Stomach (tissue), 9 donors: ENCODE data around the gene NEB. TPM values are rescaled to one million over a fixed set of nuclear protein-coding genes. Genes with fewer than 3 reads are reported as not detected.
A peak's percentile ranks its signal among the peaks of the same experiment; 100 is the strongest.
"Not testable (repeated sequence)": the region's sequence is repeated elsewhere in the genome, so short reads cannot be mapped to it uniquely, and the experiment has no call there.

Source experiments
- DNase-seq, 2 donors: peaks; one replicate each; pipeline versions ENCODE4 v3.0.0 to v3.0.0-alpha.2; 2013 to 2019
- H3K27ac ChIP-seq, 5 donors: fragments of 200-600 bp in 4 of 5; sonication (generic) in 4 of 5; one replicate each; pipeline ENCODE4 v1.5.1; 2013 to 2019; ENCODE audit warnings: mild to moderate bottlenecking in 1 of 5, moderate library complexity in 1 of 5
- H3K27me3 ChIP-seq, 3 donors: fragments of 200-600 bp; sonication (generic); one replicate each; pipeline ENCODE4 v1.5.1; 2017 to 2019; ENCODE audit warnings: mixed run types in 1 of 3
- H3K36me3 ChIP-seq, 4 donors: fragments of 200-600 bp; sonication (generic); 1 replicate in 3 of 4; 2 replicates in 1 of 4; pipeline ENCODE4 v1.5.1; 2016 to 2019
- H3K4me1 ChIP-seq, 4 donors: fragments of 200-600 bp; sonication (generic); one replicate each; pipeline ENCODE4 v1.5.1; 2016 to 2019
- H3K4me3 ChIP-seq, 4 donors: fragments of 200-600 bp; sonication (generic) in 3 of 4; one replicate each; pipeline ENCODE4 v1.5.1; 2016 to 2019; ENCODE audit warnings: mild to moderate bottlenecking in 1 of 4
- H3K9me3 ChIP-seq, 4 donors: fragments of 200-600 bp; sonication (generic); one replicate each; pipeline ENCODE4 v1.5.1; 2016 to 2019
- EP300 ChIP-seq: sonication (generic); formaldehyde crosslinking; IDR thresholded peaks from one replicate; pipeline ENCODE4 v1.6.1; 2017; ENCODE audit warnings: antibody characterized with exemption
- POLR2A ChIP-seq, 4 donors: fragments of 450-650 bp; IDR thresholded peaks; one replicate each; pipeline ENCODE4 v1.6.1; 2016; ENCODE audit warnings: antibody characterized with exemption in 4 of 4, control low read depth in 2 of 4, mild to moderate bottlenecking in 1 of 4, moderate library complexity in 1 of 4
- POLR2AphosphoS5 ChIP-seq, 3 donors: sonication (generic); formaldehyde crosslinking; IDR thresholded peaks; one replicate each; pipeline ENCODE4 v1.6.1; 2016; ENCODE audit warnings: antibody characterized with exemption in 3 of 3
- WGBS, 5 donors: extraction: QIAGEN DNeasy Blood & Tissue Kit in 3 of 5; methylation state at CpG; one replicate each; pipeline versions ENCODE4 v1.1.5 to v1.1.7; 2013 to 2018; 5-methylcytosine and 5-hydroxymethylcytosine counted together
- intact Hi-C: fragments of 100-400 bp; cut with DNase I; formaldehyde crosslinking; loops from one replicate; pipeline ENCODE4 v1.15.1; 2023; ENCODE audit warnings: low total_unique reads
- polyA plus RNA-seq, 3 donors: library from polyadenylated mRNA; stranded (reverse); fragments of 200-250 nt; gene quantifications; one replicate each; pipeline ENCODE4 v1.2.3, GENCODE V29; 2013
- total RNA-seq, 5 donors: library from RNA; depleted of rRNA; stranded (reverse); fragments of >200 nt; gene quantifications; one replicate each; pipeline versions ENCODE4 v1.1.0 to v1.2.3, GENCODE V29; 2014 to 2016
- TF ChIP-seq, protein P1 (sequence below), 7 experiments: fragments of 450-650 bp in 4 of 7; fragments of 200-600 bp in 3 of 7; sonication (generic) in 3 of 7; IDR thresholded peaks; one replicate each; pipeline ENCODE4 v1.5.1; 2016 to 2019; ENCODE audit warnings: antibody characterized with exemption in 7 of 7, control low read depth in 2 of 7, mild to moderate bottlenecking in 1 of 7
- donor health status: healthy with polysubstance abuse.
- donor health status: Bipolar disorder and iron deficiency.
- donor health status: healthy.

Gene NEB
- total and polyA plus RNA-seq, 8 donors = 0.12 to 4.0 (median 1.0) TPM; not detected in 1

GRCh38 chr2:151609705-151610104, 124.6 kb downstream of the NEB start:
- WGBS, 5 donors = 90 to 98% (median 94%) methylated on average over 4 of the region's 4 CpGs
- no peak for DNase-seq
- Histone ChIP-seq H3K27ac (no peak overlapping the region), H3K27me3 (no peaks in the 10 kb centered on the region), H3K9me3 (no peaks in the 10 kb centered on the region), H3K4me3 (no peak overlapping the region), H3K4me1 (no peaks in the 10 kb centered on the region), H3K36me3 (no peaks in the 10 kb centered on the region)
- intact Hi-C loops = loop anchor here (10.0 kb wide), 1 partner anchor 405 kb away; no protein-coding TSS in a partner anchor
- TF ChIP-seq POLR2A (IDR thresholded peaks at IDR 0.05) (no peak), EP300 (no peak), POLR2AphosphoS5 (IDR thresholded peaks at IDR 0.05) (no peak)
- TF ChIP-seq, protein P1, sequence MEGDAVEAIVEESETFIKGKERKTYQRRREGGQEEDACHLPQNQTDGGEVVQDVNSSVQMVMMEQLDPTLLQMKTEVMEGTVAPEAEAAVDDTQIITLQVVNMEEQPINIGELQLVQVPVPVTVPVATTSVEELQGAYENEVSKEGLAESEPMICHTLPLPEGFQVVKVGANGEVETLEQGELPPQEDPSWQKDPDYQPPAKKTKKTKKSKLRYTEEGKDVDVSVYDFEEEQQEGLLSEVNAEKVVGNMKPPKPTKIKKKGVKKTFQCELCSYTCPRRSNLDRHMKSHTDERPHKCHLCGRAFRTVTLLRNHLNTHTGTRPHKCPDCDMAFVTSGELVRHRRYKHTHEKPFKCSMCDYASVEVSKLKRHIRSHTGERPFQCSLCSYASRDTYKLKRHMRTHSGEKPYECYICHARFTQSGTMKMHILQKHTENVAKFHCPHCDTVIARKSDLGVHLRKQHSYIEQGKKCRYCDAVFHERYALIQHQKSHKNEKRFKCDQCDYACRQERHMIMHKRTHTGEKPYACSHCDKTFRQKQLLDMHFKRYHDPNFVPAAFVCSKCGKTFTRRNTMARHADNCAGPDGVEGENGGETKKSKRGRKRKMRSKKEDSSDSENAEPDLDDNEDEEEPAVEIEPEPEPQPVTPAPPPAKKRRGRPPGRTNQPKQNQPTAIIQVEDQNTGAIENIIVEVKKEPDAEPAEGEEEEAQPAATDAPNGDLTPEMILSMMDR (IDR thresholded peaks at IDR 0.05) = no peak

- WGBS, 5 donors = 80 to 85% methylated on average over 1 to 2 of the region's 6 CpGs; no CpG with 5 or more reads in 3 of the 5 donors
- H3K36me3 ChIP-seq, H3K4me3 ChIP-seq, H3K27me3 ChIP-seq, H3K4me1 ChIP-seq, H3K9me3 ChIP-seq, intact Hi-C loops, H3K27ac ChIP-seq, DNase-seq: not testable (repeated sequence)
Measured at GRCh38 chr2:151607459-151608424, 126.5 kb downstream of the NEB start.

DNA sequence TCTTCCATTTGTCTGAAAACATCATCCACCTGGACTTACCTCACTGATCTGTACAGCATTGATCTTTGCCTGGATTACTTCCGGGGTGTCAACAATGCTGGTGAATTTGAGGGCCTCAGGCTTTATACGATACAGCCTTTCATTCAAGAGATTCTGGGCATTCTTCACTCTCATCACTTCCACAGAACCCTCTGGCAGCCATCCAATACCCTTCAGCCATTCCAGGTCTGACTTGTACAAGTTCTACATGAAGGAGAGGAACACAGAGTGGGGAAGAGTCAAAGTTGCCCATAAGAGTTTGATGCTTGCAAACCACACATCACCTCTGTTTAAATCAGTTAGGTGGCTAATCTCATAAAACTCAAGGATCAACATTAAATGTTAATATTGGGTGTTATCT, 130.7 kb downstream of the NEB start:
- H3K27ac ChIP-seq, H3K4me1 ChIP-seq, intact Hi-C loops, H3K4me3 ChIP-seq, H3K9me3 ChIP-seq, H3K27me3 ChIP-seq, H3K36me3 ChIP-seq: not testable (repeated sequence)
- peak in 1 of 2 donors; percentile 30 for DNase-seq
- 67 to 100% (median 84%) methylated on average over 1 of the region's 2 CpGs; no CpG with 5 or more reads in 1 of the 5 donors for WGBS, 5 donors

DNA sequence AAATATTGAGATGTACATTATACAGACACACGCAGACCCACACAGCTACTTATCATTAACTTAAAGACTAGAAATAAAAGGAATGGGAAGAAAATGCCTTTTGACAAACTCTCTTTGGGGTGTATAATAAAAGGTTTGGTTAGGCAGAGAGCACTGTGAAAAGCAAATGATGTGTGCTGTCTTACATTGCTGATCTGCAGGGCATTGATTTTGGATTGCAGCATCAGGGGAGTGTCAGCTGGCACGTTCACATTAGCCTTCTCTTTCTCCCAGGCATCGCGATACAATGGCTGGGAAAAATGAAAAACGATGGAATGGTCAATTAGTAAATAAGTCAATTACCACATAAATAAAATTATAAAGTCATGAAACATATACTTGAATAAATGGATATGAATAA, 131.9 kb downstream of the NEB start:
- intact Hi-C loops, H3K4me1 ChIP-seq, H3K36me3 ChIP-seq, H3K9me3 ChIP-seq, DNase-seq, H3K27me3 ChIP-seq, H3K27ac ChIP-seq, H3K4me3 ChIP-seq: not testable (repeated sequence)
- WGBS, 5 donors = no CpG with 5 or more reads among the region's 5 CpGs

- H3K9me3 ChIP-seq, DNase-seq, H3K27ac ChIP-seq, H3K4me3 ChIP-seq, H3K36me3 ChIP-seq, intact Hi-C loops, H3K4me1 ChIP-seq, H3K27me3 ChIP-seq: not testable (repeated sequence)
- no CpG with 5 or more reads among the region's 4 CpGs for WGBS, 5 donors
Measured at GRCh38 chr2:151601803-151602202, 132.5 kb downstream of the NEB start.

DNA sequence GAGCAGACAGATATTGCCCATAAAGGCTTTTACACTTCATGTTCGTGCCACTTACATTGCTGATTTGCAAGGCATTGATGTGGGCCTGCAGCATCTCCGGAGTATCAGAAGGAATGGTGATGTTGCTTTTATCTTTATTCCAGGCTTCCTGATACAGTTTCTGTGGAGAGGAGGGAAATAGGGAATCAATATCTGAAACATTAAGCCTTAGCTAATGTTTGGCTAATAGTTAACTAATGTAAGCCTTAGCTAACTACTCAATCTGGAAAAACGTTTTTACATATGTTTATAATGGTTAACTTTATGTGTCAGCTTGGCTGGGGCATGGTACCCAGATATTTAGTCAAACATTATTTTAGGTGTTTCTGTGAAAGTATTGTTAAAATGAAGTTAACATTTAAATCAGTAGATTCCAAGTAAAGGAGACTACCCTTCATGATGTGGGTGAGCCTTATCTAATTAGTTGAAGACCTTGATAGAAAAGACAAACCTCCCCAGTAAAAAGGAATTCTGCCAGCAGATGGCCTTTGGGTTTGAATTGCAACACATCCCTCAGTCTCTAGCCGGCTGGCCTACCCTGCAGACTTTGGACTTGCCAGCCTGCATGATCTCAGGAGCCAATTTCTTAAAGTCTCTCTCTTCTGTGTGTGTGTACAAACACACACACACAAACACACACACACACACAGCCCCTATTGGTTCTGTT, 137.2 kb downstream of the NEB start:
- H3K27me3 ChIP-seq, H3K27ac ChIP-seq, intact Hi-C loops, H3K4me1 ChIP-seq, H3K36me3 ChIP-seq, DNase-seq, H3K9me3 ChIP-seq, H3K4me3 ChIP-seq: not testable (repeated sequence)
- WGBS, 5 donors = no CpG with 5 or more reads among the region's 4 CpGs

- H3K4me1 ChIP-seq, intact Hi-C loops, H3K4me3 ChIP-seq, H3K36me3 ChIP-seq, H3K27me3 ChIP-seq, DNase-seq, H3K27ac ChIP-seq, H3K9me3 ChIP-seq: not testable (repeated sequence)
- 78 to 92% (median 83%) methylated on average over 4 of the region's 4 CpGs for WGBS, 5 donors
Measured at GRCh38 chr2:151591908-151592255, 142.4 kb downstream of the NEB start.
